Testis (tissue), 2 donors: ENCODE results near the gene CYFIP2.

Experiments used
- CTCF ChIP-seq, 3 experiments: fragments of 450-650 bp in 2 of 3; fragments of 200-600 bp in 1 of 3; sonication (generic) in 1 of 3; IDR thresholded peaks; one replicate each; pipeline ENCODE4 v1.5.1; 2016 to 2019; ENCODE audit warnings: antibody characterized with exemption in 3 of 3, mild to moderate bottlenecking in 2 of 3, moderate library complexity in 1 of 3
- POLR2A ChIP-seq: fragments of 450-650 bp; IDR thresholded peaks from one replicate; pipeline ENCODE4 v1.6.1; 2017; ENCODE audit warnings: antibody characterized with exemption, mild to moderate bottlenecking, moderate library complexity

GRCh38 chr5:157324237-157324636, 58.3 kb downstream of the CYFIP2 start:
- TF ChIP-seq POLR2A (no peak), CTCF (IDR thresholded peaks at IDR 0.05) (peak in 1 of 3 experiments; percentile 8)
